NB4 (cell line): Measurements from ENCODE around the gene AOPEP.

Experiments used
- DNase-seq: peaks from one replicate; pipeline ENCODE4 v3.0.0; 2010; ENCODE audit warnings: low read depth
- H3K4me3 ChIP-seq: one replicate; pipeline ENCODE4 v1.5.1; 2011; ENCODE audit warnings: mild to moderate bottlenecking, low read depth, low read length, moderate library complexity
- MAX ChIP-seq: IDR thresholded peaks from 2 replicates; pipeline ENCODE4 v1.6.1; 2011; ENCODE audit warnings: low read depth, low read length
- MYC ChIP-seq: IDR thresholded peaks from 2 replicates; pipeline ENCODE4 v1.6.1; 2011; ENCODE audit warnings: low read depth, low read length
- POLR2A ChIP-seq: IDR thresholded peaks from 2 replicates; pipeline ENCODE4 v1.6.1; 2011; ENCODE audit warnings: mild to moderate bottlenecking; ENCODE audit not compliant: insufficient read length; ENCODE audit errors: extremely low read depth
- TF ChIP-seq, protein P1 (sequence below): IDR thresholded peaks from one replicate; pipeline ENCODE4 v1.5.1; 2012; ENCODE audit warnings: low read depth, low read length

The AOPEP gene

GRCh38 chr9:94804316-94804715 is 77.8 kb downstream of the AOPEP start:
- no peak for TF ChIP-seq POLR2A
- no peak for TF ChIP-seq MAX
- TF ChIP-seq, protein P1, sequence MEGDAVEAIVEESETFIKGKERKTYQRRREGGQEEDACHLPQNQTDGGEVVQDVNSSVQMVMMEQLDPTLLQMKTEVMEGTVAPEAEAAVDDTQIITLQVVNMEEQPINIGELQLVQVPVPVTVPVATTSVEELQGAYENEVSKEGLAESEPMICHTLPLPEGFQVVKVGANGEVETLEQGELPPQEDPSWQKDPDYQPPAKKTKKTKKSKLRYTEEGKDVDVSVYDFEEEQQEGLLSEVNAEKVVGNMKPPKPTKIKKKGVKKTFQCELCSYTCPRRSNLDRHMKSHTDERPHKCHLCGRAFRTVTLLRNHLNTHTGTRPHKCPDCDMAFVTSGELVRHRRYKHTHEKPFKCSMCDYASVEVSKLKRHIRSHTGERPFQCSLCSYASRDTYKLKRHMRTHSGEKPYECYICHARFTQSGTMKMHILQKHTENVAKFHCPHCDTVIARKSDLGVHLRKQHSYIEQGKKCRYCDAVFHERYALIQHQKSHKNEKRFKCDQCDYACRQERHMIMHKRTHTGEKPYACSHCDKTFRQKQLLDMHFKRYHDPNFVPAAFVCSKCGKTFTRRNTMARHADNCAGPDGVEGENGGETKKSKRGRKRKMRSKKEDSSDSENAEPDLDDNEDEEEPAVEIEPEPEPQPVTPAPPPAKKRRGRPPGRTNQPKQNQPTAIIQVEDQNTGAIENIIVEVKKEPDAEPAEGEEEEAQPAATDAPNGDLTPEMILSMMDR: no peak
- TF ChIP-seq MYC: no peak
- no peak overlapping the region for H3K4me3 ChIP-seq
- no peak for DNase-seq

DNA sequence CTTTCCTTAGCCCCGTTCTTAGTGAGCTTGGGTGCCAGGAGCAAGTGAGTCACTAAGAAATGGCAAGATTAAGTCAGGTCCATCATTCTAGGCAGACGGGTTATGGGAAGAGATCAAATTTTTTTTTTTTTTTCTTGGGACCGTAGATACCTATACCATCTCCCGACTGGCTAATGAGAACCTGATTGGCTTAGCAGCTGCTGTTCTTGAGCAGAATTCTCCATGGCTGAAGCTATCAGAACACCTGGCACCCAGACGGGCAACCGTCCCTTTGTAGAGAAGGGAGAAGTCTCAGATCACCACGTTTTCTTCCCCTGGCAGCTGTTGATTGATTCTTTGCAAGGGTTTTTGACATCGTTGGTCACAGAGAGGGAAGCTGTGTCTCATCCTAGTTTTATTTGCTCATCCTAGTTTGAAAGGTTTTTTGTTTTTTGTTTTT is 78.6 kb downstream of the AOPEP start:
- H3K4me3 ChIP-seq: no peak overlapping the region
- TF ChIP-seq, protein P1: no peak
- TF ChIP-seq MAX (peak; percentile 57; the same call in 1 of the 2 replicates), MYC (no peak), POLR2A (no peak)
- peak; percentile 52 for DNase-seq

DNA sequence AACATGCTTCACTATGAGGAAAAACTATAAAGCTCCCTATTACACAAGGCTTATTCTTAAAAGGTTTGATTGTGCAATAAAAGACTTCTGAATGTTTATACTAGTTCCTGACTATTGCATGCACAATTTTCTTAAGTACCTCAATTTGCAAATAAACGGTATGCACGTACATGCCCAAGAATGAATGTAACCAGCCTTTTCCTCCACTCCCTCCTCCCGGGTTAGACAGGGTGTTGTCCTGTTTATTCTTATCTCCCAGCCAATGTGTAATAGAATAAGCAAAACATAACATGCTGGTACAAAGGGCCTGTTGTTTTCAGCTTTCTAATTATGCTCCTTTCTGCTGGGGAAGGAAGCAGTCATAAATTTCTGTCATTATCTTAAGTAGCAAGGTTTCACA is 79.1 kb downstream of the AOPEP start:
- TF ChIP-seq, protein P1: no peak
- no peak for TF ChIP-seq POLR2A
- TF ChIP-seq MAX: no peak; the same call in 1 of the 2 replicates
- TF ChIP-seq MYC: no peak
- no peak overlapping the region for H3K4me3 ChIP-seq
- DNase-seq: peak; percentile 58

GRCh38 chr9:94806307-94806893 is 79.9 kb downstream of the AOPEP start:
- no peak overlapping the region for H3K4me3 ChIP-seq

GRCh38 chr9:94807556-94807955 is 81.1 kb downstream of the AOPEP start:
- DNase-seq: no peak
- no peak overlapping the region for H3K4me3 ChIP-seq
- TF ChIP-seq, protein P1: no peak
- no peak for TF ChIP-seq POLR2A
- no peak for TF ChIP-seq MAX
- TF ChIP-seq MYC: no peak

More at GRCh38 chr9:94806307-94806893, 79.9 kb downstream of the AOPEP start:
- TF ChIP-seq, protein P1: no peak
- no peak for TF ChIP-seq MYC
- DNase-seq: no peak
